ENCODE data around the gene STXBP6. TPM values are rescaled to one million over a fixed set of nuclear protein-coding genes. Genes with fewer than 3 reads are reported as not detected.
"Not testable (repeated sequence)": the region's sequence is repeated elsewhere in the genome, so short reads cannot be mapped to it uniquely, and the experiment has no call there.

STXBP6 gene
- polyA plus RNA-seq, 1 donor from 2014 or later, result not detected

DNA sequence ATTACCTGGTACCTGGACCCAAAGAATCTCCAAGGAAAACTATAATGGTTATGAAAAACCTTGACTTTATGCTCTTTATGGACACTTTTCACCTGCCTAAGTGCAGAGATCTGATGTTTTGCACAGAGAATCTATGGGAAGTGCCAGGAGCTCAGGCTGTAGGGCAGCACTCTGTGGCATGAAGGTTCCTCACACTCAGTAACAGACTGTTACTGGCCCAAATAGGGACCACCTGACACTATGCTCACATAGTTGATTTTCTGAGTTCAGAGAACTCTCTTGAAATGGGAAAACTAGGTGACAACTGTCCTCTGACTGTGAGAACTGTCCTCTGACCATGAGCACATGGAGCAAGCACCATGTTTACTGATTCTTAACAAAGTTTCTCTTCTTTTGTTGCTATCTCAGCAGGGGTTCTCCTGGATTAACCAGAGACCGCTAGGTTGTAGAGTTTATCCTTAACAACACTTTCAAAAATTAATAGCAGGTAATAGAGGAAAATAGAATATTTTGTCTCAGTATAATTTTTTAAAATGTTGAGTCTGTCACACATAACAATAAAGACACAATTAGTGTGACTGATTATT is 101.6 kb downstream of the STXBP6 start:
- Mint-ChIP-seq H3K27ac (no peak overlapping the region), H3K27me3 (peaks cover 4% of the 10 kb centered on the region), H3K4me1 (no peaks in the 10 kb centered on the region), H3K36me3 (peaks cover 2% of the 10 kb centered on the region), H3K9me3 (peaks cover 0 to 5% (median 1%) of the 10 kb centered on the region in 3 donors), H3K4me3 (no peak overlapping the region)

DNA sequence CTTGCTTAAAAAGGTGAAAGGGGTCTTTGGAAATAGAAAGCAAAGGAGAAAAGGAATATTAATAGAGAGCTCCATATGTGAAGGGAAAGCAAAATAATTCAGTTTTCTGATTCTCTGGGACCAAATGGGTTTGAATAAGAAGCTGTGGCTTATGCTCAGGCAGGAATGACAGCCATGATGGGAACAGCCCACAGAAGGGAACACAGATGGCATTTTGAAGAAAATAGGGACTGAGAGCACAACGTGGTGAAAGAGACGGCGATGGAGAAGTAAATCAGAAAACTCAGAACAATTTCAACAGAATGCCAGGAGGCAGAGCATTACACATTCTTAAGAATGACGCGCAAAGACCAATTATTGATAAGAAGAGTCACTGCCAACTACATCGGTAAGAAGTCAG is 102.8 kb downstream of the STXBP6 start:
- H3K4me3 Mint-ChIP-seq, result no peak overlapping the region
- H3K27me3 Mint-ChIP-seq, result no peaks in the 10 kb centered on the region
- H3K9me3 Mint-ChIP-seq, result peaks cover 0 to 2% (median 1%) of the 10 kb centered on the region in 3 donors
- H3K27ac Mint-ChIP-seq, result no peak overlapping the region
- H3K36me3 Mint-ChIP-seq, result peaks cover 2% of the 10 kb centered on the region
- no peaks in the 10 kb centered on the region for H3K4me1 Mint-ChIP-seq

DNA sequence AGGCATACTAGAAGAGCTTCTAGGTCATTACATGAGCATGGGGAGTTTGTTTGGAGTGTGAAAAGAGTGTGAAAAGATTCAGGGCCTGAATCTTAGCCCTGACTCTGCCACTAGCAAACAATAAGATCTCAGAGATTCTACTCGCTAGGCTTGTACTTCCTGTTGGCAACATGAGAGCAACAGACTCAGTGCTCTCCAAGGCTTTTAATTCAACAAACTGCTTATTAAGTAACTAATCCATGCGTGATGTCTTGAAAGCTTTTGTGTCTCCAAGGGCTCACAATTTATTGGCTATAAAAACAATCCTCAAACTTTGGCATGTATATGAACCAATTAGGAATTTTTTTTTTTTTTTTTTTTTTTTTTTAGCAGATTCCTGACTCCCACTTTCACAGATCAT is 105.1 kb downstream of the STXBP6 start:
- H3K36me3 Mint-ChIP-seq, result peaks cover 3% of the 10 kb centered on the region
- H3K4me1 Mint-ChIP-seq, result no peaks in the 10 kb centered on the region
- no peak overlapping the region for H3K27ac Mint-ChIP-seq
- H3K9me3 Mint-ChIP-seq, result peaks cover 0 to 3% (median 0%) of the 10 kb centered on the region in 3 donors
- no peak overlapping the region for H3K4me3 Mint-ChIP-seq
- no peaks in the 10 kb centered on the region for H3K27me3 Mint-ChIP-seq

DNA sequence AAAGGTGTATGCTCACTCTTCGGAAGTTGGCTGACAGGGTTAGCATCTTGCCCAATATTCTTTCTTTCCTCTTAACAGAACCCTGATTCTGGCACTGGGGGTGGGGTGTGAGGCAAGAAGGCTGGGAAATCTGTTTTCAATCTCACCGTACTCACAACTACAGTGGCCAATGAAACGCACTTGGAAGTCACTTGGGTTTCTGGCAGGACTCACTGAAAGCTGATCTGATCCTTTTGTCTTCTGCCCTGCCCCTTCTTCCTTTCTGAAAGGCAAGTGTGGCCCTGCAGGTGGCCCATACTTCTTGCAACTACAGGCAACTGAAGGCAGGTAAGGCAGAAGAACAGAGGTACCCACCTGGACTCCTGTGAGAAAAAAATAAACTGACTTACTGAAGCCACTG is 106.9 kb downstream of the STXBP6 start:
- peaks cover 3% of the 10 kb centered on the region for H3K36me3 Mint-ChIP-seq
- H3K27ac Mint-ChIP-seq, result no peak overlapping the region
- H3K9me3 Mint-ChIP-seq, result peaks cover 0 to 3% (median 0%) of the 10 kb centered on the region in 3 donors
- H3K27me3 Mint-ChIP-seq, result no peaks in the 10 kb centered on the region
- H3K4me3 Mint-ChIP-seq, result no peak overlapping the region
- H3K4me1 Mint-ChIP-seq, result no peaks in the 10 kb centered on the region

DNA sequence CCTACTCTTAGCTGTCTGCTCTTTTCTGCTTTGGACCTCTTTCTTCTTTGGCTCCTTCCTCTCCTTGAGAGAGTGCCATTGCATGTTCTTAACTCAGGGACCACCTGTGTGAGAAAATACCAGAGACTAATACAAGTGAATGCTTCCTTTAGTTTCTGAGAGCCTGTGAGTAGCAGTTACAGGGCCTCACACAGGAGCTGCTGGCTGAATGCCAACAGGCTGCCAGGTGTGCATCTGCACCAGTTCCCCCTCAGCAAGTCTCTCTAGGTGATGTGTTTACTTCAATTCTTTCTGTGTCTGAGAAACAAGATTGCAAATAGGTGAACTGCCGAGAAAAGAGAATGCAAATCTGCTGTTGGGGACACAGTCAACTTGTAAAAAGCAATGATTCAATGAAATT is 108.2 kb downstream of the STXBP6 start:
- Mint-ChIP-seq H3K27ac (no peak overlapping the region), H3K9me3 (peaks cover 0 to 3% (median 0%) of the 10 kb centered on the region in 3 donors), H3K4me3 (no peak overlapping the region), H3K36me3 (peaks cover 1% of the 10 kb centered on the region), H3K4me1 (no peaks in the 10 kb centered on the region), H3K27me3 (no peaks in the 10 kb centered on the region)

DNA sequence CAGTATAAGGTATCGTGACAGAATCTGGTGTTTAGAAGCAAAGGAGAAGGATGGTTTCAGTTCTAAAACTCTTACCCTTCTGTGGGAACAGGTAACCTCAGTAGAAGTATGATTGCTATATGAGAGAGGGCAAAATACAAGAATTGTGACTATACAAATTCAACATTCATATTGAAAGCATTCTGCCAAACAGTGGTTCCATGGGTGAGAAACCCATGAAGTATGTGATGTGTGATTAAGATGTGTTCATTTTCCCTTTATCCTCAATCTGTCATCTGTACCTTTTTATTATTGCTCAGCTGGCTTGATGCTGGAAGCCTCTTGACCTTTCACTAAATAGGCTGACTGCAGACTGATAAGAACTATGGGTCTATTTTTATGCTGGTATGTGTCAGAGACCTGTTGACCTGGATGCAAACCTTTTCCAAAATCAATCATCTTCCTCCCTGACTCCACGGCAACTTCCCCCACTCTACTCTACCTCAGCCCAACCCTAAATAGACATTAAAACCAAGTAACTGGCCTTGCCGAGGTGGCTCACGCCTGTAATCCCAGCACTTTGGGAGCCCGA is 109.6 kb downstream of the STXBP6 start:
- Mint-ChIP-seq H3K27ac (no peak overlapping the region), H3K27me3 (no peaks in the 10 kb centered on the region), H3K4me3 (no peak overlapping the region), H3K36me3 (peaks cover 1% of the 10 kb centered on the region), H3K9me3 (peaks cover 0 to 3% (median 1%) of the 10 kb centered on the region in 3 donors), H3K4me1 (no peaks in the 10 kb centered on the region)

DNA sequence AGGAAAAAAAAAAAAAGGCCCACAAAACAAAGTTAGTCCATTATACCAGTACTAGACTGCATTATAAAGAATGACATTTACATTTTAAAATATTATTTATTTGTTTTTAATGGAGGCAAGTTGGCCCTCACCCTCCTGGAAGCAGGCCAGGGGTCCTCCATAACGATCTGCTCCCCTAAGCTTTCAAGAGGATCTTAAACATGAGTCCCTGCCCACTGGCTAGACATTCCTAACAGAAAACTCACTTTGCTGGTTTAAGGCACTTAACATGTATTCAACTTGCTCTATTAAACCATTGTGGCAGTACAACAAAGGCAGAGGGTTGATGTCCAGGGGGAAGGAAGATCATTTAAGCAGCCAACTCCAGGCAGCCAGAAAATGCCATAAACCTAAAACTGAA is 111.4 kb downstream of the STXBP6 start:
- Mint-ChIP-seq H3K4me1 (no peaks in the 10 kb centered on the region), H3K27me3 (no peaks in the 10 kb centered on the region), H3K36me3 (peaks cover 1% of the 10 kb centered on the region), H3K9me3 (peaks cover 0 to 3% (median 1%) of the 10 kb centered on the region in 3 donors), H3K4me3 (no peak overlapping the region), H3K27ac (no peak overlapping the region)

DNA sequence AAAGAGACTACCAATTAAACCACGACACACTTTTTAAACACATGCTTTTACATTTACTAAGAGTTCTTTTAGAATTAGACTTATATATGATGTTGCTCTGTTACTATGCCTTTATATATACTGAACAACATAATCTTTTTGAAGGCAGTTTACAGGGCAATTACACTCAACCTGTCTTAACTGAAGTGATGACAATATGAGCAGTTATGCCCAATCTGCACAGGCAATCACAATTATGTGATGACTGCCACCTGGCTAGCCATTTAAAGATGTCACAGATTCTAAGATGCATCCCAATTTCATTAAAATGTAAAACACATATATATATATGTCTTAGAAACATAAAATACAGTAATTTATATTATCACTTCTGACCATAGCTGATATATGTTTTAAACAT is 112.6 kb downstream of the STXBP6 start:
- Mint-ChIP-seq H3K9me3 (peaks cover 0 to 3% (median 1%) of the 10 kb centered on the region in 3 donors), H3K27me3 (no peaks in the 10 kb centered on the region), H3K27ac (no peak overlapping the region), H3K4me1 (no peaks in the 10 kb centered on the region), H3K36me3 (peaks cover 1% of the 10 kb centered on the region), H3K4me3 (no peak overlapping the region)

DNA sequence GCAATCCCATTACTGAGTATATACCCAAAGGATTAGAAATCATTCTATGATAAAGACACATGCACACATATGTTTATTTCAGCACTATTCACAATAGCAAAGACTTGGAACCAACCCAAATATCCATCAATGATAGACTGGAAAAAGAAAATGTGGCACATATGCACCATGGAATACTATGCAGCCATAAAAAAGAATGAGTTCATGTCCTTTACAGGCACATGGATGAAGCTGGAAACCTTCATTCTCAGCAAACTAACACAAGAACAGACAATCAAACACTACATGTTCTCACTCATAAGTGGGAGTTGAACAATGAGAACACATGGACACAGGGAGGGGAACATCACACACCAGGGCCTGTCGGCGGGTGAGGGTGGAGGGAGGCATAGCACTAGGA is 113.2 kb downstream of the STXBP6 start:
- not testable (repeated sequence) for H3K36me3 Mint-ChIP-seq, H3K27ac Mint-ChIP-seq, H3K4me1 Mint-ChIP-seq, H3K4me3 Mint-ChIP-seq, H3K9me3 Mint-ChIP-seq, H3K27me3 Mint-ChIP-seq

DNA sequence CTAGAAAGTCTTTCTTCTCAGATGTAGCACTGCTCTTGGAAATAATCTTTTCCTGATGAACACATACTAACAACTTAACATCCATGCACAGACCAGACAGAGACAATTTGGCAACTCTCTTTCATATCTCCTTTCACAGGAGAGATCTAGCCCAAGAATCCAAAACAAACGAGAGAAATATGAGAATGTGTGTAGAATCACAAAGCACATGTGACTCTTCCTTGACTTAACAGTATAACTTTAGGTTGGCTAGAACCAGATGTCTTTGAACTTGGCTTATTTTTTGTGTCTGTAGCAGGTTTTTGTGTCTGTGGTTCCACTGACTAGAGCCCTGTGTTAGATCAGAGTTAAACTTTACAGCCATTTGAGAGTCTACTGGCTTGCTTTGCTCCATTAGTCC is 114.2 kb downstream of the STXBP6 start:
- Mint-ChIP-seq H3K27ac (no peak overlapping the region), H3K4me3 (no peak overlapping the region)

DNA sequence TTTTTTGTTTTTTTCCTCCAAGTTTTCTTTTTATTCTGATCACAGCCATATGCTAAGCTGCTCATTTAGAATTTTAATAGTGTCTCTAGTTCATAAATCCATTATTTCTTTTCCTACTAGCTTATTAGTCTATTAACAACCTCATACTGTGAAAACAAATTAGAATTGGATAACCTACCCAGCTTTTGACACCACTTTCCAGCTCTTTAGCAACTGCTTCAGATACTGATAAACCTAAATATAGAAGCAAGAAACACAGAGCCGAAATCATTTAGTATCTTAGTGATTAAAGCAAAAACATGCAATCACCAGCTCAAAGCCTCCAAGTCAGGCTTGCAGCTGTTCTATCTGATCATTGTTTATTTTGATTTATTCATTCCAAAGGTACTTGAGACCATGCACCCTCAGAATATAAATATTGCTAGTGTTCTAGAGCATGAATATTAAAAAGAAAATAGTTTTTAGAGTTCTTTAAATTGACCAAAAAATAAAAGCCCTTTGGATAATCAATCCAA is 121.5 kb downstream of the STXBP6 start:
- Mint-ChIP-seq H3K9me3 (no peaks in the 10 kb centered on the region), H3K4me3 (no peak overlapping the region), H3K4me1 (no peaks in the 10 kb centered on the region), H3K27ac (no peak overlapping the region), H3K27me3 (peaks cover 2% of the 10 kb centered on the region), H3K36me3 (no peaks in the 10 kb centered on the region)

More for the DNA sequence above, 114.2 kb downstream of the STXBP6 start:
- peaks cover under 1% of the 10 kb centered on the region for H3K36me3 Mint-ChIP-seq
- no peaks in the 10 kb centered on the region for H3K4me1 Mint-ChIP-seq
- no peaks in the 10 kb centered on the region for H3K27me3 Mint-ChIP-seq
- H3K9me3 Mint-ChIP-seq, result peaks cover 0 to 1% (median 0%) of the 10 kb centered on the region in 3 donors

DNA sequence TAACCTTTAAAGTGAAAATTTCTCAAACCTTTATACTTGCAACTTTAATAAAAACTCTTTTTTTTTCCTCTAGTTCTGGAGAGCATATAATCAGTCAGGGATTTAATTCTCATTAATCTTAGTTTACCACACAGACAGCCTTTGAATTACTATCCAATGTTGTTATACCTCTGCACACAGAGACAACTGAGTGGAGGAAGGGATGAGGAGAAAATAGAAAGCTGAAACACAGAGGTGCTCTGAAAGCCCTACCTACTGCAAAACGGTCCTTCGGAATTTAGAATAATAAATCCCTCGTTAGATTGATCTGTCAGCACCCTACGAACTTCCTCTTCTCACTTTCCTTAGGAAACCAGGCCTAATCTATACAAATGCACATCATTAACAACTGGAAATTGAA is 122.1 kb downstream of the STXBP6 start:
- Mint-ChIP-seq H3K36me3 (no peaks in the 10 kb centered on the region), H3K9me3 (no peaks in the 10 kb centered on the region), H3K4me3 (no peak overlapping the region), H3K27me3 (peaks cover 2% of the 10 kb centered on the region), H3K4me1 (no peaks in the 10 kb centered on the region), H3K27ac (no peak overlapping the region)

DNA sequence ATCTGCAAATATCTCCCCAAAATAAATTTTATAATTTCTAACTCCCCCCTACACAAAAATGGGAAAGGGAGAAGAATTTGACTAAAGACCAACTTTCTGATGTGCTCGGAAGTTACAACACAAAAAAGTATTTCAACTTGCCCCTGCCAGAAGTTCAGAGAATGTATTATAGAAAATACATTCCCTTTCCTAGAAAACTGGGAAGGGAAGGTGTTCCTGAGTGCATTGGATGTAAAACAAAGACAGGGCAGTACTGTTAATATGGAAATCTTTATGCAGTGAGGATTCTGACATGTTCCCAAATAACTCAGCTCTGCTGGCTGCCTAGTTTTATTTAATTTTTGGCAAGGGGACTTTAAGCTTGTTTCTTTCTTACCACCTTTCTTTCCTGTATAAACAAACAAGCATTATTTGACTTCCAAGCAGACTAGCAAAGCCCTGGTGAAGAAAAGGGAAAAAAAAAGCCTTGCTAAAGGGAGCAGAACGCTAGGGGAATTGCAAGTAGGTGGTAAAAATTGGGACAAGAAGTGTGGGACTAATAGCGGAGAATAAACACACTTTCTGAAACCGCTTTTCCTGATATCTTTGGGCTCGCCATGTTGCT is 124.1 kb downstream of the STXBP6 start:
- Mint-ChIP-seq H3K9me3 (no peaks in the 10 kb centered on the region), H3K4me1 (no peaks in the 10 kb centered on the region), H3K36me3 (no peaks in the 10 kb centered on the region), H3K27ac (no peak overlapping the region), H3K4me3 (no peak overlapping the region), H3K27me3 (peaks cover 6% of the 10 kb centered on the region)

DNA sequence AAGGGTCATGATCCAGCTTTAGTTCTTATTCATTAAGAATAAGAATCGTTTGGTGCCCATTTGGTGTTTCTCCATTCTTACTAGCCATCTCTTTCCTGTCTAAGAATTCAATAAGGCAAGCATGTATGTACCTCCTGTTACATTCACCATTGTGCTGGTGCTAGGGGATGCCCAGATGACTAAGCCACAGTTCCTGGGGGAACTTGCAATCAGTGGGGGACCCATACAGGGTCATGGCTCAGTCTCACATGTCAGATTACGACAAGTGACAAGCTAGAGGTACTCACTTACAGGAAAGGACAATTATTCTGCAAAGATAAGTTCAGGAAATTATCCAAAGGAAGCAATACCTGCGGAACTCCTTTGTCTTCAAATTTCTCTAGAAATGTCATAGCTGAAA is 125.4 kb downstream of the STXBP6 start:
- Mint-ChIP-seq H3K9me3 (no peaks in the 10 kb centered on the region), H3K4me1 (no peaks in the 10 kb centered on the region), H3K27ac (no peak overlapping the region), H3K27me3 (peaks cover 4% of the 10 kb centered on the region), H3K36me3 (no peaks in the 10 kb centered on the region), H3K4me3 (no peak overlapping the region)

DNA sequence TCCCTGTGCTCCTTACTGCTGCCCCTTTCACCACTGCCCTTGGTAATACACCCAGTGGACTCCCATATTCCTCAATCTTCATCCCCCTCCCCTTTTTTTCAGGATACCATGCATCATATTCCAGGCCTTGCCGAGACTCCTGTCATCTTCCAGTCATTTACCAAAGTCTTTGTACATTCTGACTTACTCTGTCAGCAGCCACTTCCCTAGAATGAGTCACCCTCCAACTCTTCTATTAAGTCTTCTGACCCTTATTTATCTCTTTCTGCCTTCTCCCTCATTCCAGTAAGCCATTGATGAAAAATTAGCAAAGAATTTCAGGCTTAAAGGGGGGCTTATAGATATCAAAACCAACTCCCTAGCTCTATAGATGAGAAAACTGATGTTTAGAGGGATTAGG is 128.0 kb downstream of the STXBP6 start:
- Mint-ChIP-seq H3K27me3 (peaks cover 4% of the 10 kb centered on the region), H3K36me3 (no peaks in the 10 kb centered on the region), H3K4me1 (no peaks in the 10 kb centered on the region), H3K9me3 (no peaks in the 10 kb centered on the region), H3K4me3 (no peak overlapping the region), H3K27ac (no peak overlapping the region)
